ENCODE measurements around the gene MYF5.

MYF5 gene

DNA sequence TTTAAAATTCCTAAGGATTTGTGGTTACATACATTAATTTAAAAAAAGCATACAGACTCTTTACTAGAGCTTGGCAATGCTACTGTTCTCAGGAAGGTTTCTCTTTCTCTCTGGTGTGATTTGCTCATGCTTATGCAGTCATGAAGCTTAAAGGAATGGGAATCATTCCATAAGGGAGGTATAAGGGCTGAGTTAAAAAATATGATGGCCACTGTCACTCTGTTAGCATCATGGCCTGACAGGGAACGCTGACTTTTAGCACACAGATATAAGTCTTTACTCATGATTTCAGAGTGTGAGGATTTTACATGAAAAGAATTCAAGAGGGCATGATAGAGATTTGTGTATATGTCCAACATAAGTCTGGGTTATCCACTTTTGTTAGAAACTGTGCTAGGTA lies 3.8 kb downstream of the MYF5 start:
- TF ChIP-seq CTBP1 (IDR thresholded peaks at IDR 0.05; ENCODE audit: borderline replicate concordance) (no peak), LEF1 (IDR thresholded peaks at IDR 0.05; ENCODE audit: borderline replicate concordance) (no peak), NFRKB (IDR thresholded peaks at IDR 0.05) (no peak), SP1 (IDR thresholded peaks at IDR 0.05) (no peak)
- DNase-seq (ENCODE audit: extremely low spot score): no peak
- ChIA-PET POLR2A (no interaction called here), CTCF (no interaction called here)

GRCh38 chr12:80721326-80721725 lies 4.6 kb downstream of the MYF5 start:
- DNase-seq (ENCODE audit: extremely low spot score): no peak
- ChIA-PET POLR2A (no interaction called here), CTCF (no interaction called here)
- TF ChIP-seq LEF1 (IDR thresholded peaks at IDR 0.05; ENCODE audit: borderline replicate concordance) (no peak), L3MBTL2 (conservative IDR thresholded peaks at IDR 0.05) (no peak), ARNT (IDR thresholded peaks at IDR 0.05) (no peak), FOXA1 (IDR thresholded peaks at IDR 0.05) (no peak), FOXK2 (IDR thresholded peaks at IDR 0.05) (no peak), FOXM1 (IDR thresholded peaks at IDR 0.05; ENCODE audit: borderline replicate concordance) (no peak), HDGF (IDR thresholded peaks at IDR 0.05; ENCODE audit: borderline replicate concordance) (no peak), TARDBP (IDR thresholded peaks at IDR 0.05) (no peak), NFRKB (IDR thresholded peaks at IDR 0.05) (no peak), CTBP1 (IDR thresholded peaks at IDR 0.05; ENCODE audit: borderline replicate concordance) (no peak), SUZ12 (IDR thresholded peaks at IDR 0.05) (no peak), SP1 (IDR thresholded peaks at IDR 0.05) (no peak), ELF4 (IDR thresholded peaks at IDR 0.05) (no peak), ZNF384 (IDR thresholded peaks at IDR 0.05) (no peak)
- TF ChIP-seq, protein P1, sequence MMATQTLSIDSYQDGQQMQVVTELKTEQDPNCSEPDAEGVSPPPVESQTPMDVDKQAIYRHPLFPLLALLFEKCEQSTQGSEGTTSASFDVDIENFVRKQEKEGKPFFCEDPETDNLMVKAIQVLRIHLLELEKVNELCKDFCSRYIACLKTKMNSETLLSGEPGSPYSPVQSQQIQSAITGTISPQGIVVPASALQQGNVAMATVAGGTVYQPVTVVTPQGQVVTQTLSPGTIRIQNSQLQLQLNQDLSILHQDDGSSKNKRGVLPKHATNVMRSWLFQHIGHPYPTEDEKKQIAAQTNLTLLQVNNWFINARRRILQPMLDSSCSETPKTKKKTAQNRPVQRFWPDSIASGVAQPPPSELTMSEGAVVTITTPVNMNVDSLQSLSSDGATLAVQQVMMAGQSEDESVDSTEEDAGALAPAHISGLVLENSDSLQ (IDR thresholded peaks at IDR 0.05): no peak

DNA sequence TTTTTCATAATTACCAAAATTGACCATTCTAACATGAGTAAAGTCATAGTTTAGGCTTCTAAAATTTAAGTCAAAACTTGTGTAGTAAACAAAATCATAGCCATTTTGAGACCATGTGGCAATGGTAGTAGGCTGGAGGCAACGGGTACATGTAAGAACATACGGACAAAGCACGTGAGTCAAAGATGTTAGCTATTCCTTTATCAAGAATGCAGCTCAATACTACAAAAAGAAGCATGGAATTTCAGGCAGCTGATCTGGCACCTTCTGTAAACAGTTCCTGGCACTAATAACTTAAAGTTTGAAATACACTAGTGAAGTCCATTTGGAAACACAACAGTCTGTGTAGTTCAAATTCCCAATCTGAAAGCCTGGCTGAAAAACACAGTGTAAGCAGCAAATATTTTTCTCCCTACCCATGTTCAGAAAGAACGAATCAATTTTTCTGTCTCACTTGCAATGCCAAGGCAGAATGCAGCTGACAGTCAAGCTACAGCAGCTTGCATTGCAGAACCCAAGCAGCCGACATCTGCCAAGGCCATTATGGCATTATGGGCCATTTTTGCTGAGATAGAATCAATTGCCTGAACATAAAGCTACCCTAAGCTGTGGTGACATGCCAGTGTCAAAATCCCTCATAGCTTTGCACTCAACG lies 29.3 kb downstream of the MYF5 start:
- DNase-seq (ENCODE audit: extremely low spot score): no peak
- ChIA-PET POLR2A (no interaction called here), CTCF (no interaction called here)
- no peak for TF ChIP-seq ELF4 (IDR thresholded peaks at IDR 0.05)
- no peak for TF ChIP-seq HDGF (IDR thresholded peaks at IDR 0.05; ENCODE audit: borderline replicate concordance)
- TF ChIP-seq, protein P1 (IDR thresholded peaks at IDR 0.05): no peak
- TF ChIP-seq CTBP1 (IDR thresholded peaks at IDR 0.05; ENCODE audit: borderline replicate concordance): no peak
- TF ChIP-seq ZNF384 (IDR thresholded peaks at IDR 0.05): no peak
- TF ChIP-seq L3MBTL2 (conservative IDR thresholded peaks at IDR 0.05): no peak
- TF ChIP-seq TARDBP (IDR thresholded peaks at IDR 0.05): no peak
- TF ChIP-seq SP1 (IDR thresholded peaks at IDR 0.05): no peak
- TF ChIP-seq FOXM1 (IDR thresholded peaks at IDR 0.05; ENCODE audit: borderline replicate concordance): no peak
- no peak for TF ChIP-seq FOXK2 (IDR thresholded peaks at IDR 0.05)

- CTCF ChIA-PET: no interaction called here
- TF ChIP-seq L3MBTL2 (conservative IDR thresholded peaks at IDR 0.05) (no peak), LEF1 (IDR thresholded peaks at IDR 0.05; ENCODE audit: borderline replicate concordance) (no peak), TARDBP (IDR thresholded peaks at IDR 0.05) (no peak), FOXK2 (IDR thresholded peaks at IDR 0.05) (no peak), FOXM1 (IDR thresholded peaks at IDR 0.05; ENCODE audit: borderline replicate concordance) (no peak), FOXA1 (IDR thresholded peaks at IDR 0.05) (no peak), ELF4 (IDR thresholded peaks at IDR 0.05) (no peak), BHLHE40 (IDR thresholded peaks at IDR 0.05; ENCODE audit: borderline replicate concordance) (no peak), SP1 (IDR thresholded peaks at IDR 0.05) (no peak), SUZ12 (IDR thresholded peaks at IDR 0.05) (no peak)
- TF ChIP-seq, protein P1 (IDR thresholded peaks at IDR 0.05): no peak
- POLR2A ChIA-PET: no interaction called here
- DNase-seq (ENCODE audit: extremely low spot score): no peak
Observed at GRCh38 chr12:80747800-80748199, 31.1 kb downstream of the MYF5 start.

- ChIA-PET POLR2A (no interaction called here), CTCF (no interaction called here)
- TF ChIP-seq TARDBP (IDR thresholded peaks at IDR 0.05) (no peak), FOXM1 (IDR thresholded peaks at IDR 0.05; ENCODE audit: borderline replicate concordance) (no peak), FOXA1 (IDR thresholded peaks at IDR 0.05) (no peak), CTBP1 (IDR thresholded peaks at IDR 0.05; ENCODE audit: borderline replicate concordance) (no peak), NFRKB (IDR thresholded peaks at IDR 0.05) (no peak), ARNT (IDR thresholded peaks at IDR 0.05) (no peak), FOXK2 (IDR thresholded peaks at IDR 0.05) (no peak), ZNF384 (IDR thresholded peaks at IDR 0.05) (no peak), LEF1 (IDR thresholded peaks at IDR 0.05; ENCODE audit: borderline replicate concordance) (no peak)
- TF ChIP-seq, protein P1 (IDR thresholded peaks at IDR 0.05): no peak
- no peak for DNase-seq (ENCODE audit: extremely low spot score)
Observed at GRCh38 chr12:80749456-80749855, 32.7 kb downstream of the MYF5 start.

- no peak for DNase-seq (ENCODE audit: extremely low spot score)
- ChIA-PET POLR2A (no interaction called here), CTCF (no interaction called here)
Observed at GRCh38 chr12:80752464-80752863, 35.8 kb downstream of the MYF5 start.

More at GRCh38 chr12:80752464-80752863, 35.8 kb downstream of the MYF5 start:
- no peak for TF ChIP-seq LEF1 (IDR thresholded peaks at IDR 0.05; ENCODE audit: borderline replicate concordance)
- no peak for TF ChIP-seq ARNT (IDR thresholded peaks at IDR 0.05)
- TF ChIP-seq ELF4 (IDR thresholded peaks at IDR 0.05): no peak
- TF ChIP-seq TARDBP (IDR thresholded peaks at IDR 0.05): no peak
- TF ChIP-seq SUZ12 (IDR thresholded peaks at IDR 0.05): no peak
